Measurements from ENCODE around the gene CFAP46. TPM values are rescaled to one million over a fixed set of nuclear protein-coding genes. Genes with fewer than 3 reads are reported as not detected.
A peak's percentile ranks its signal among the peaks of the same experiment; 100 is the strongest.

CFAP46 gene
- total and polyA plus RNA-seq, 2 donors from 2014 or later = 3.8 to 8.3 TPM

DNA sequence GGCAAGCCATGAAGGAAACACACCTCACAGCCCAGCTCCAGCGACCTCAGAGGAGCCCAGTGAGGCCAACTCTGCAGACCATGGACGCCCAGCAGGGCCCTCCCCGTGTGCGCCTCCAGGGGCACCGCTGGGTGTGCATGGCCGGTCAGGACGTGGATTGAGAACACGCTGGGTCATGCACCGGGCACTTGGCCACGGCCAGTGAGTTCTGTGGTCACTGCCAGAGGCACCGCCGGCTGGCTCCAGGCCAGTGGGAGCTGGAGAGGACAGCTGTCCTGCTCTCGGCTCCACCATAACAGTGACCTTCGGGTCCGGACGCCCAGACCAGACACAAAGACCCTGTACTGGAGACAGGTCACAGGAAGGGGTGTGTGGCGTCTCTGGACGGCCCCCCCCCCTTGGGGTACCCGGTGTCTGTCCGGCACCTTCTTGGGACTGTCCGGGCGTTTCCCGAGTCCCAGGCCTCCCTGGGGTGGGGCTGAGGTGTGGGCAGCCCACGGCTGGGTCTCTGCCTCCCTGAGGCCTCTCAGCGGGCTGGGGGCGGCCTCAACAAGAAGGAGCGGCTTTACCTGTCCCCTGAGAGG lies 106.0 kb downstream of the CFAP46 start:
- FAIRE-seq (no peak), DNase-seq (peak in 3 of 5 donors; percentile 18 to 95 (median 57))
- Histone ChIP-seq H3K4me3 (ENCODE audit: low read length in 3 of 3) (no peak overlapping the region), H3K9ac (ENCODE audit: low read length in 3 of 3) (no peak overlapping the region), H3K27ac (ENCODE audit: low read depth in 2 of 2, low read length in 2 of 2) (no peak overlapping the region), H3K27me3 (ENCODE audit: control insufficient read depth, insufficient read depth, low read length) (no peaks in the 10 kb centered on the region), H3K4me1 (ENCODE audit: control insufficient read depth in 2 of 3, insufficient read depth in 2 of 3, low read depth in 1 of 3, low read length in 3 of 3) (peaks cover 0 to 5% (median 0%) of the 10 kb centered on the region in 3 donors), H3K36me3 (ENCODE audit: control insufficient read depth in 2 of 3, insufficient read depth in 3 of 3, low read length in 3 of 3) (no peaks in the 10 kb centered on the region), H3K9me3 (ENCODE audit: control insufficient read depth in 2 of 3, insufficient read depth in 1 of 3, low read length in 3 of 3) (no peaks in the 10 kb centered on the region)
- intact Hi-C loops (cut with DNase I) = no loop called here
- TF ChIP-seq, protein P1, sequence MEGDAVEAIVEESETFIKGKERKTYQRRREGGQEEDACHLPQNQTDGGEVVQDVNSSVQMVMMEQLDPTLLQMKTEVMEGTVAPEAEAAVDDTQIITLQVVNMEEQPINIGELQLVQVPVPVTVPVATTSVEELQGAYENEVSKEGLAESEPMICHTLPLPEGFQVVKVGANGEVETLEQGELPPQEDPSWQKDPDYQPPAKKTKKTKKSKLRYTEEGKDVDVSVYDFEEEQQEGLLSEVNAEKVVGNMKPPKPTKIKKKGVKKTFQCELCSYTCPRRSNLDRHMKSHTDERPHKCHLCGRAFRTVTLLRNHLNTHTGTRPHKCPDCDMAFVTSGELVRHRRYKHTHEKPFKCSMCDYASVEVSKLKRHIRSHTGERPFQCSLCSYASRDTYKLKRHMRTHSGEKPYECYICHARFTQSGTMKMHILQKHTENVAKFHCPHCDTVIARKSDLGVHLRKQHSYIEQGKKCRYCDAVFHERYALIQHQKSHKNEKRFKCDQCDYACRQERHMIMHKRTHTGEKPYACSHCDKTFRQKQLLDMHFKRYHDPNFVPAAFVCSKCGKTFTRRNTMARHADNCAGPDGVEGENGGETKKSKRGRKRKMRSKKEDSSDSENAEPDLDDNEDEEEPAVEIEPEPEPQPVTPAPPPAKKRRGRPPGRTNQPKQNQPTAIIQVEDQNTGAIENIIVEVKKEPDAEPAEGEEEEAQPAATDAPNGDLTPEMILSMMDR (IDR thresholded peaks at IDR 0.05; ENCODE audit: borderline replicate concordance, extremely low read depth, insufficient read depth) = no peak

DNA sequence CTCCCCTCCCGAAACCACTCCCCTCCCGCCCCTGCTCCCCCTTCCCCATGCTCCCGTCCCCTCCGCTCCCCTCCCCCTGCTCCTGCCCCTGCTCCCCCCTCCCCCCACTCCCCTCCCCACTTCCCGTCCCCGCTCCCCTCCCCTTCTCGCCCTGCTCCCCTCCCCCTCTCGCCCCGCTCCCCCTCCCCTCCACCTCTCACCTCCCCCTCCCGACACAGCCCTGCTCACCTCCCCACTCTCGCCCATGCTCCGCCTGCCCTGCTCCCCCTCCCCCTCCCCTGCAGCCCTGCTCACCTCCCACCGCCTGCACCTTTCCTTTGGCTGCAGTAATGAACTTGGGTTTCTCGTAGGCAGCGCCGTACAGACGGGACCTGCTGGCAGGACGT lies 106.5 kb downstream of the CFAP46 start:
- H3K4me3 ChIP-seq (ENCODE audit: low read length in 3 of 3) = no peak overlapping the region
- H3K9ac ChIP-seq (ENCODE audit: low read length in 3 of 3) = no peak overlapping the region
- FAIRE-seq (no peak), DNase-seq (peak in 1 of 5 donors; percentile 73)
- no peaks in the 10 kb centered on the region for H3K27me3 ChIP-seq (ENCODE audit: control insufficient read depth, insufficient read depth, low read length)
- H3K9me3 ChIP-seq (ENCODE audit: control insufficient read depth in 2 of 3, insufficient read depth in 1 of 3, low read length in 3 of 3) = no peaks in the 10 kb centered on the region
- H3K36me3 ChIP-seq (ENCODE audit: control insufficient read depth in 2 of 3, insufficient read depth in 3 of 3, low read length in 3 of 3) = no peaks in the 10 kb centered on the region
- intact Hi-C loops (cut with DNase I) = no loop called here
- peaks cover 0 to 5% (median 0%) of the 10 kb centered on the region in 3 donors for H3K4me1 ChIP-seq (ENCODE audit: control insufficient read depth in 2 of 3, insufficient read depth in 2 of 3, low read depth in 1 of 3, low read length in 3 of 3)
- TF ChIP-seq, protein P1 (IDR thresholded peaks at IDR 0.05; ENCODE audit: borderline replicate concordance, extremely low read depth, insufficient read depth) = no peak
- no peak overlapping the region for H3K27ac ChIP-seq (ENCODE audit: low read depth in 2 of 2, low read length in 2 of 2)

DNA sequence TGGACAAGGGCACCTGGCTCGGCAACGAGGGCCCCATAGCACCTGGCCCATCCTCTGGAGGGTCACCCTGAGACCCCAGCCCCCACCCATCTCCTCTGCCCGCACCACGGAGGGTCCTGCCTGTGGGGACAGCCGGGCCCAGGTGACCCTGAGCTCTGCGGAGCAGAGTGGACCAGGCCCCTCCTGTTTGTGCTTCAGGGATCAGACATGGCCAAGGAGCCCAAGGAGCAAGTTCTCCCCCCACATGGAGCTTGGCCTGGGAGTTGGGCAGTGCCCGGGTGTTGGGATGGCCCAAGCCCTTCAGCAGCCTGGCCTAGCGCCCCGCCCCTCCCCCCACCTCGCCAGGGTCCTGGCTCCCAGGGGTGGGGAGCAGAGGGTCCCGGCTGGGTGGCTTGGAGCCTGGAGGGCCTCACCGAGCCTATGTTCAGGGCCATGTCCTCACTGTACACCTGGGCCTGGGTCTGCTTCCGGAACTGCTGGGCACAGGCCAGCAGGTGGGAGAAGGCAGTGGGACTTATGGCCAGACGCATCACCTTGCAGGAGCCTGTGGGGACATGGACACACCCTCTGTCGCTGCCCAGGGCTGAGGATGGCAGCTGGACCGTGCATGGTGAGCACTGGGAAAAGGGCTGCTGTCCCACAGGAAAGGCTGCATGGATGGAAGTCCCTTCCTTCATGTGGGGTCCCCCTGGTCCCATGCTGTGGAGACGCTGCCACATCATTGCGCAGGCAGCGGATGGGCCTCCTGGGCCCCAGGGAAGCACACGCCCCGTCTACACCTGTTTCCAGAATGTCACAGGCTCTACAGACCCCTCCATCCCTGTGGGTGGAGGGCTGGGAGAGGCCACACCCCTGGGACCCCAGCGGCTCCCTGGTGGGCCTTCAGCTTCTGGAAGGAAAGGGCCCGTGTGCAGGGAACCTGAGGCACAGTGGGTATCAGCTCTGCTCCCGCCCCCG lies 107.2 kb downstream of the CFAP46 start:
- H3K36me3 ChIP-seq (ENCODE audit: control insufficient read depth in 2 of 3, insufficient read depth in 3 of 3, low read length in 3 of 3) = no peaks in the 10 kb centered on the region
- no peak overlapping the region for H3K27ac ChIP-seq (ENCODE audit: low read depth in 2 of 2, low read length in 2 of 2)
- DNase-seq = peak in 1 of 5 donors; percentile 49
- TF ChIP-seq, protein P1 (IDR thresholded peaks at IDR 0.05; ENCODE audit: borderline replicate concordance, extremely low read depth, insufficient read depth) = no peak
- no peak overlapping the region for H3K9ac ChIP-seq (ENCODE audit: low read length in 3 of 3)
- peaks cover 0 to 5% (median 0%) of the 10 kb centered on the region in 3 donors for H3K4me1 ChIP-seq (ENCODE audit: control insufficient read depth in 2 of 3, insufficient read depth in 2 of 3, low read depth in 1 of 3, low read length in 3 of 3)
- no peak overlapping the region for H3K4me3 ChIP-seq (ENCODE audit: low read length in 3 of 3)
- intact Hi-C loops (cut with DNase I) = no loop called here
- H3K9me3 ChIP-seq (ENCODE audit: control insufficient read depth in 2 of 3, insufficient read depth in 1 of 3, low read length in 3 of 3) = no peaks in the 10 kb centered on the region
- FAIRE-seq = no peak
- H3K27me3 ChIP-seq (ENCODE audit: control insufficient read depth, insufficient read depth, low read length) = peaks cover 2% of the 10 kb centered on the region
